Left ventricle myocardium inferior (tissue), 1 donor: Measurements from ENCODE around the gene OR8G1. TPM values are rescaled to one million over a fixed set of nuclear protein-coding genes. Genes with fewer than 3 reads are reported as not detected.

ENCODE experiments used
- DNase-seq: peaks from one replicate; pipeline ENCODE4 v3.0.0-alpha.2; 2020
- H3K27ac ChIP-seq: fragments of 200-600 bp; replicated peaks from 2 replicates; pipeline ENCODE4 v1.8.0; 2021
- H3K27me3 ChIP-seq: fragments of 200-600 bp; 2 replicates; pipeline ENCODE4 v1.8.0; 2021; ENCODE audit warnings: low read depth
- H3K36me3 ChIP-seq: fragments of 200-600 bp; 2 replicates; pipeline ENCODE4 v1.8.0; 2021
- H3K4me1 ChIP-seq: fragments of 200-600 bp; 2 replicates; pipeline ENCODE4 v1.8.0; 2021
- H3K4me3 ChIP-seq: fragments of 200-600 bp; 2 replicates; pipeline ENCODE4 v1.8.0; 2021; ENCODE audit warnings: mild to moderate bottlenecking, moderate library complexity
- H3K9me3 ChIP-seq: fragments of 200-600 bp; replicated peaks from 2 replicates; pipeline ENCODE4 v1.8.0; 2021
- intact Hi-C: fragments of 100-400 bp; cut with micrococcal nuclease; formaldehyde crosslinking; loops from one replicate; pipeline ENCODE4 v1.11.0; 2022
- total RNA-seq: library from RNA; stranded (reverse); fragmentation: NEBNext Ultra II Directional; extraction: Animal tissue kit (Norgen Biotek cat#: 25700); gene quantifications from one replicate; pipeline ENCODE4 v1.2.1, GENCODE V29; 2021
- TF ChIP-seq, protein P1 (sequence below): fragments of 200-600 bp; IDR thresholded peaks from 2 replicates; pipeline ENCODE4 v1.8.0; 2021; ENCODE audit warnings: antibody characterized with exemption, mild to moderate bottlenecking, borderline replicate concordance
- donor health status: DM: no; HTN: yes; CAD: no; lungs with severe emphysema.

OR8G1 gene
- total RNA-seq, 1 donor from 2014 or later = not detected

GRCh38 chr11:124207102-124207792 lies 33.6 kb upstream of the OR8G1 start:
- no peaks in the 10 kb centered on the region for H3K4me1 ChIP-seq
- intact Hi-C loops = no loop called here
- TF ChIP-seq, protein P1, sequence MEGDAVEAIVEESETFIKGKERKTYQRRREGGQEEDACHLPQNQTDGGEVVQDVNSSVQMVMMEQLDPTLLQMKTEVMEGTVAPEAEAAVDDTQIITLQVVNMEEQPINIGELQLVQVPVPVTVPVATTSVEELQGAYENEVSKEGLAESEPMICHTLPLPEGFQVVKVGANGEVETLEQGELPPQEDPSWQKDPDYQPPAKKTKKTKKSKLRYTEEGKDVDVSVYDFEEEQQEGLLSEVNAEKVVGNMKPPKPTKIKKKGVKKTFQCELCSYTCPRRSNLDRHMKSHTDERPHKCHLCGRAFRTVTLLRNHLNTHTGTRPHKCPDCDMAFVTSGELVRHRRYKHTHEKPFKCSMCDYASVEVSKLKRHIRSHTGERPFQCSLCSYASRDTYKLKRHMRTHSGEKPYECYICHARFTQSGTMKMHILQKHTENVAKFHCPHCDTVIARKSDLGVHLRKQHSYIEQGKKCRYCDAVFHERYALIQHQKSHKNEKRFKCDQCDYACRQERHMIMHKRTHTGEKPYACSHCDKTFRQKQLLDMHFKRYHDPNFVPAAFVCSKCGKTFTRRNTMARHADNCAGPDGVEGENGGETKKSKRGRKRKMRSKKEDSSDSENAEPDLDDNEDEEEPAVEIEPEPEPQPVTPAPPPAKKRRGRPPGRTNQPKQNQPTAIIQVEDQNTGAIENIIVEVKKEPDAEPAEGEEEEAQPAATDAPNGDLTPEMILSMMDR = no peak
- peaks cover 6% of the 10 kb centered on the region for H3K27me3 ChIP-seq
- H3K27ac ChIP-seq = no peak overlapping the region
- no peak overlapping the region for H3K4me3 ChIP-seq
- no peaks in the 10 kb centered on the region for H3K9me3 ChIP-seq
- H3K36me3 ChIP-seq = no peaks in the 10 kb centered on the region
- no peak for DNase-seq

DNA sequence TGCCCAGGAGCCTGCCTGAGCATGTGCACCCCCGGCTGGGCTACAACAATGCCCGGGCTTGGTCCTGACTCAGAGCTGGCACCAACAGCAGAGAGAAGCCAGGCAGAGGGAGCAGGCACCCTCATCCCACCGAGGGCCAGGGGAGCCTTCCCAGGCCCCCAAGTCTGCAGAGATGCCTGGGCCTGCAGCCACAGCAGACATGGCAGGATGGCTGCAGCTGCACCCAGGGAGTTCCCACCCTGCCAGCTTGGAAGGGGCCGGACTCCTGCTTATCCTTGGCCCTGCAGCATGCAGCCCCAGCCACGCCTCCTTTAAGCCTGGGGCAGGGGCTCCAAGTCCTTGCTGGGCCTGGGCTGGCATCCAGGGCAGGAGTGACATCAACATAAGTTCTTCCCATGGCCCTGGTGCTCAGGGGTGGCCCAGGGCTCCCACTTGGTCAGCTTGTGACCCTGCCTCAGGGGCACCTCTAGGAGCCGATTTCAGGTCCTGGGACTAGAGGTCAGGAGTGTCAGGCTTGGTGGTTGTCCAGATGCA lies 31.0 kb upstream of the OR8G1 start:
- no peaks in the 10 kb centered on the region for H3K4me1 ChIP-seq

GRCh38 chr11:124210421-124210820 lies 30.5 kb upstream of the OR8G1 start:
- Histone ChIP-seq H3K4me3 (no peak overlapping the region), H3K4me1 (no peaks in the 10 kb centered on the region), H3K27ac (no peak overlapping the region), H3K36me3 (no peaks in the 10 kb centered on the region), H3K9me3 (no peaks in the 10 kb centered on the region), H3K27me3 (peaks cover 6% of the 10 kb centered on the region)
- TF ChIP-seq, protein P1 = no peak
- intact Hi-C loops = no loop called here
- no peak for DNase-seq

More for the DNA sequence above, 31.0 kb upstream of the OR8G1 start:
- no peak for DNase-seq
- Histone ChIP-seq H3K9me3 (no peaks in the 10 kb centered on the region), H3K27ac (no peak overlapping the region), H3K4me3 (no peak overlapping the region), H3K36me3 (no peaks in the 10 kb centered on the region), H3K27me3 (peaks cover 6% of the 10 kb centered on the region)
- intact Hi-C loops = no loop called here
- TF ChIP-seq, protein P1 = no peak

GRCh38 chr11:124211321-124211720 lies 29.6 kb upstream of the OR8G1 start:
- intact Hi-C loops = no loop called here
- Histone ChIP-seq H3K4me1 (no peaks in the 10 kb centered on the region), H3K4me3 (no peak overlapping the region), H3K9me3 (no peaks in the 10 kb centered on the region), H3K27ac (no peak overlapping the region), H3K27me3 (peaks cover 6% of the 10 kb centered on the region), H3K36me3 (no peaks in the 10 kb centered on the region)
- no peak for DNase-seq
- TF ChIP-seq, protein P1 = no peak

DNA sequence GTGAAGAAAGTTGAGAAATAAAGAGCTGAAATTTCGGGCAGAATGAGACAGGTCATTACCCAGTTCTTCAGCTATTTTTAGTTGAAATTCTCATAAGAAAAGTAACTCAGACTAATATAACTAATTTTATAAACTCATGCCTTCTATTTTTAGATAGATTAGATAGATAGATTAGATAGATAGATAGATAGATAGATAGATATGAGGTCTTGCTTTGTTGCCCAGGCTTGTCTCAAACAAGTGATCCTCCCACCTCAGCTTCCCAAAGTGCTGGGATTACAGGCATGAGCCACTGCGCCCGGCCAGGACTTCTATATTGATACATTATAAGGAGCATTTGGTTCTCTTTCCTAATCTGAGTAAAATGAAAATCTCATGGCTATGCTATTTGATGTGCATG lies 26.9 kb upstream of the OR8G1 start:
- TF ChIP-seq, protein P1 = no peak
- DNase-seq = no peak
- no peak overlapping the region for H3K27ac ChIP-seq
- H3K9me3 ChIP-seq = no peaks in the 10 kb centered on the region
- H3K36me3 ChIP-seq = no peaks in the 10 kb centered on the region
- intact Hi-C loops = no loop called here
- no peaks in the 10 kb centered on the region for H3K4me1 ChIP-seq
- H3K27me3 ChIP-seq = peaks cover 6% of the 10 kb centered on the region
- no peak overlapping the region for H3K4me3 ChIP-seq
